GM12872 (cell line): Measurements from ENCODE around the gene AK4.

ENCODE experiments used
- CTCF ChIP-seq: IDR thresholded peaks from 3 replicates; pipeline ENCODE4 v1.5.1; 2011; ENCODE audit warnings: low read depth, mild to moderate bottlenecking, low read length, moderate library complexity; ENCODE audit not compliant: insufficient read depth

Gene AK4

GRCh38 chr1:65254320-65255034, 106.5 kb downstream of the AK4 start:
- TF ChIP-seq CTCF = peak; percentile 14; the same call in 1 of the 3 replicates

- no peak for TF ChIP-seq CTCF
Measured at GRCh38 chr1:65255035-65255655, 107.1 kb downstream of the AK4 start.

- no peak for TF ChIP-seq CTCF
Measured at GRCh38 chr1:65255656-65256050, 107.7 kb downstream of the AK4 start.

GRCh38 chr1:65256860-65257708, 109.1 kb downstream of the AK4 start:
- TF ChIP-seq CTCF = no peak

- no peak for TF ChIP-seq CTCF
Measured at GRCh38 chr1:65258106-65258505, 110.1 kb downstream of the AK4 start.

- no peak for TF ChIP-seq CTCF
Measured at GRCh38 chr1:65259816-65260215, 111.8 kb downstream of the AK4 start.

- TF ChIP-seq CTCF = no peak
Measured at GRCh38 chr1:65260851-65261473, 113.0 kb downstream of the AK4 start.
